HEK293T (cell line): ENCODE measurements around the gene CAMSAP2.

ENCODE experiments used
- ELF4 ChIP-seq: fragments of 450-650 bp; IDR thresholded peaks from 2 replicates; pipeline ENCODE4 v1.6.1; 2017; ENCODE audit warnings: antibody characterized with exemption
- FOXK2 ChIP-seq: fragments of 450-650 bp; IDR thresholded peaks from 2 replicates; pipeline ENCODE4 v1.6.1; 2016; ENCODE audit warnings: mild to moderate bottlenecking
- HDGF ChIP-seq: fragments of 450-650 bp; IDR thresholded peaks from 2 replicates; pipeline ENCODE4 v1.6.1; 2017; ENCODE audit warnings: antibody characterized with exemption, borderline replicate concordance
- L3MBTL2 ChIP-seq: fragments of 450-650 bp; conservative IDR thresholded peaks from 2 replicates; pipeline ENCODE4 v1.6.1; 2016; ENCODE audit warnings: mild to moderate bottlenecking
- NFRKB ChIP-seq: fragments of 450-650 bp; IDR thresholded peaks from 2 replicates; pipeline ENCODE4 v1.6.1; 2016; ENCODE audit warnings: mild to moderate bottlenecking, moderate library complexity
- SUZ12 ChIP-seq: fragments of 450-650 bp; IDR thresholded peaks from 2 replicates; pipeline ENCODE4 v1.6.1; 2016; ENCODE audit warnings: mild to moderate bottlenecking
- ZNF384 ChIP-seq: fragments of 450-650 bp; IDR thresholded peaks from 2 replicates; pipeline ENCODE4 v1.6.1; 2016
- TF ChIP-seq, protein P1 (sequence below): fragments of 450-650 bp; IDR thresholded peaks from 2 replicates; pipeline ENCODE4 v1.6.1; 2016

DNA sequence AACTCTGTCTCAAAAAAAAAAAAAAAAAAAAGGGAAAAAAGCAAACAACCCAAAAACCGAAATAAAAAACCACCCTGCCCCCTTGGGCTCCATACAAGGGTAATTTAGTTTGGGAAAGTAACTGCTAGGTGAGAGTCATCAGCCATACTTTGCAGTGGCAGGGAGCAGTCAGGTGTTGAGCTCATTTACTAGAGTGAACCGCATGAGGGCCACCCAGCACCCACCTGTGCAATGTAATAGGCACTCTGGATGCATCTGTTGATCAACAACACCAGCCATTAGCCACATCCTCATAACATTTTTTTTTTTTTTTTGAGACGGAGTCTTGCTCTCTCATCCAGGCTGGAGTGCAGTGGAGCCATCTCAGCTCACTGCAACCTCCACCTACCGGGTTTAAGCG, 165.1 kb downstream of the CAMSAP2 start:
- TF ChIP-seq HDGF (no peak), L3MBTL2 (no peak), SUZ12 (no peak), ZNF384 (no peak), NFRKB (no peak), ELF4 (no peak), FOXK2 (no peak)
- TF ChIP-seq, protein P1, sequence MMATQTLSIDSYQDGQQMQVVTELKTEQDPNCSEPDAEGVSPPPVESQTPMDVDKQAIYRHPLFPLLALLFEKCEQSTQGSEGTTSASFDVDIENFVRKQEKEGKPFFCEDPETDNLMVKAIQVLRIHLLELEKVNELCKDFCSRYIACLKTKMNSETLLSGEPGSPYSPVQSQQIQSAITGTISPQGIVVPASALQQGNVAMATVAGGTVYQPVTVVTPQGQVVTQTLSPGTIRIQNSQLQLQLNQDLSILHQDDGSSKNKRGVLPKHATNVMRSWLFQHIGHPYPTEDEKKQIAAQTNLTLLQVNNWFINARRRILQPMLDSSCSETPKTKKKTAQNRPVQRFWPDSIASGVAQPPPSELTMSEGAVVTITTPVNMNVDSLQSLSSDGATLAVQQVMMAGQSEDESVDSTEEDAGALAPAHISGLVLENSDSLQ = no peak
